Measurements from ENCODE around the gene NAT8L. TPM values are rescaled to one million over a fixed set of nuclear protein-coding genes. Genes with fewer than 3 reads are reported as not detected.

Gene NAT8L
- total RNA-seq, 1 experiment from 2014 or later: 16.6 TPM

GRCh38 chr4:2101346-2102044 lies 42.4 kb downstream of the NAT8L start:
- no peak for ATAC-seq
- in situ Hi-C loops (cut with HindIII; ENCODE audit: low pct_unique_long_range_greater_than_20kb, low sequenced_read_pairs): no loop called here
- no peaks in the 10 kb centered on the region for H3K36me3 ChIP-seq (ENCODE audit: control insufficient read depth, insufficient read depth, low read length)
- H3K9me3 ChIP-seq (ENCODE audit: control insufficient read depth, insufficient read depth, low read depth, low read length): no peaks in the 10 kb centered on the region
- ChIA-PET CTCF (no interaction called here), POLR2A (no interaction called here)
- DNase-seq (ENCODE audit: low read depth, low spot score): no peak
- H3K4me3 ChIP-seq (ENCODE audit: low read depth in 2 of 2, low read length in 2 of 2): no peak overlapping the region
- no TSS peak for BruUV-seq (replicated peaks)
- no peaks in the 10 kb centered on the region for H3K4me1 ChIP-seq (ENCODE audit: control insufficient read depth, insufficient read depth, low read length)
- intact Hi-C loops (cut with micrococcal nuclease; ENCODE audit: unreplicated experiment): no loop called here
- H3K27ac ChIP-seq (ENCODE audit: low read length): no peak overlapping the region
- H3K27me3 ChIP-seq (ENCODE audit: control insufficient read depth, insufficient read depth, low read length): no peaks in the 10 kb centered on the region
- TF ChIP-seq, protein P1, sequence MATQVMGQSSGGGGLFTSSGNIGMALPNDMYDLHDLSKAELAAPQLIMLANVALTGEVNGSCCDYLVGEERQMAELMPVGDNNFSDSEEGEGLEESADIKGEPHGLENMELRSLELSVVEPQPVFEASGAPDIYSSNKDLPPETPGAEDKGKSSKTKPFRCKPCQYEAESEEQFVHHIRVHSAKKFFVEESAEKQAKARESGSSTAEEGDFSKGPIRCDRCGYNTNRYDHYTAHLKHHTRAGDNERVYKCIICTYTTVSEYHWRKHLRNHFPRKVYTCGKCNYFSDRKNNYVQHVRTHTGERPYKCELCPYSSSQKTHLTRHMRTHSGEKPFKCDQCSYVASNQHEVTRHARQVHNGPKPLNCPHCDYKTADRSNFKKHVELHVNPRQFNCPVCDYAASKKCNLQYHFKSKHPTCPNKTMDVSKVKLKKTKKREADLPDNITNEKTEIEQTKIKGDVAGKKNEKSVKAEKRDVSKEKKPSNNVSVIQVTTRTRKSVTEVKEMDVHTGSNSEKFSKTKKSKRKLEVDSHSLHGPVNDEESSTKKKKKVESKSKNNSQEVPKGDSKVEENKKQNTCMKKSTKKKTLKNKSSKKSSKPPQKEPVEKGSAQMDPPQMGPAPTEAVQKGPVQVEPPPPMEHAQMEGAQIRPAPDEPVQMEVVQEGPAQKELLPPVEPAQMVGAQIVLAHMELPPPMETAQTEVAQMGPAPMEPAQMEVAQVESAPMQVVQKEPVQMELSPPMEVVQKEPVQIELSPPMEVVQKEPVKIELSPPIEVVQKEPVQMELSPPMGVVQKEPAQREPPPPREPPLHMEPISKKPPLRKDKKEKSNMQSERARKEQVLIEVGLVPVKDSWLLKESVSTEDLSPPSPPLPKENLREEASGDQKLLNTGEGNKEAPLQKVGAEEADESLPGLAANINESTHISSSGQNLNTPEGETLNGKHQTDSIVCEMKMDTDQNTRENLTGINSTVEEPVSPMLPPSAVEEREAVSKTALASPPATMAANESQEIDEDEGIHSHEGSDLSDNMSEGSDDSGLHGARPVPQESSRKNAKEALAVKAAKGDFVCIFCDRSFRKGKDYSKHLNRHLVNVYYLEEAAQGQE (IDR thresholded peaks at IDR 0.05; ENCODE audit: insufficient read depth in 1 of 2, low read depth in 2 of 2, low read length in 1 of 2): no peak
- TF ChIP-seq SIN3A (IDR thresholded peaks at IDR 0.05; ENCODE audit: borderline replicate concordance, insufficient read depth, low read depth, low read length): no peak
- TF ChIP-seq TCF7L2 (IDR thresholded peaks at IDR 0.05; ENCODE audit: low read depth, low read length): no peak
- TF ChIP-seq, protein P2, sequence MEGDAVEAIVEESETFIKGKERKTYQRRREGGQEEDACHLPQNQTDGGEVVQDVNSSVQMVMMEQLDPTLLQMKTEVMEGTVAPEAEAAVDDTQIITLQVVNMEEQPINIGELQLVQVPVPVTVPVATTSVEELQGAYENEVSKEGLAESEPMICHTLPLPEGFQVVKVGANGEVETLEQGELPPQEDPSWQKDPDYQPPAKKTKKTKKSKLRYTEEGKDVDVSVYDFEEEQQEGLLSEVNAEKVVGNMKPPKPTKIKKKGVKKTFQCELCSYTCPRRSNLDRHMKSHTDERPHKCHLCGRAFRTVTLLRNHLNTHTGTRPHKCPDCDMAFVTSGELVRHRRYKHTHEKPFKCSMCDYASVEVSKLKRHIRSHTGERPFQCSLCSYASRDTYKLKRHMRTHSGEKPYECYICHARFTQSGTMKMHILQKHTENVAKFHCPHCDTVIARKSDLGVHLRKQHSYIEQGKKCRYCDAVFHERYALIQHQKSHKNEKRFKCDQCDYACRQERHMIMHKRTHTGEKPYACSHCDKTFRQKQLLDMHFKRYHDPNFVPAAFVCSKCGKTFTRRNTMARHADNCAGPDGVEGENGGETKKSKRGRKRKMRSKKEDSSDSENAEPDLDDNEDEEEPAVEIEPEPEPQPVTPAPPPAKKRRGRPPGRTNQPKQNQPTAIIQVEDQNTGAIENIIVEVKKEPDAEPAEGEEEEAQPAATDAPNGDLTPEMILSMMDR (IDR thresholded peaks at IDR 0.05): no peak
- TF ChIP-seq POLR2AphosphoS5 (IDR thresholded peaks at IDR 0.05; ENCODE audit: low read depth, low read length): no peak

- in situ Hi-C loops (cut with HindIII; ENCODE audit: low pct_unique_long_range_greater_than_20kb, low sequenced_read_pairs): no loop called here
- POLR2A ChIA-PET: no interaction called here
Measured at GRCh38 chr4:2102045-2102883, 43.1 kb downstream of the NAT8L start.

More at GRCh38 chr4:2102045-2102883, 43.1 kb downstream of the NAT8L start:
- Histone ChIP-seq H3K9me3 (ENCODE audit: control insufficient read depth, insufficient read depth, low read depth, low read length) (no peaks in the 10 kb centered on the region), H3K36me3 (ENCODE audit: control insufficient read depth, insufficient read depth, low read length) (no peaks in the 10 kb centered on the region), H3K4me1 (ENCODE audit: control insufficient read depth, insufficient read depth, low read length) (no peaks in the 10 kb centered on the region), H3K27ac (ENCODE audit: low read length) (no peak overlapping the region), H3K4me3 (ENCODE audit: low read depth in 2 of 2, low read length in 2 of 2) (no peak overlapping the region), H3K27me3 (ENCODE audit: control insufficient read depth, insufficient read depth, low read length) (no peaks in the 10 kb centered on the region)
- CTCF ChIA-PET: no interaction called here
- no peak for ATAC-seq
- intact Hi-C loops (cut with micrococcal nuclease; ENCODE audit: unreplicated experiment): no loop called here
- no TSS peak for BruUV-seq (replicated peaks)
- DNase-seq (ENCODE audit: low read depth, low spot score): no peak
- no peak for TF ChIP-seq TCF7L2 (IDR thresholded peaks at IDR 0.05; ENCODE audit: low read depth, low read length)
- TF ChIP-seq, protein P1 (IDR thresholded peaks at IDR 0.05; ENCODE audit: insufficient read depth in 1 of 2, low read depth in 2 of 2, low read length in 1 of 2): no peak
- TF ChIP-seq, protein P2 (IDR thresholded peaks at IDR 0.05): no peak
- no peak for TF ChIP-seq POLR2AphosphoS5 (IDR thresholded peaks at IDR 0.05; ENCODE audit: low read depth, low read length)
- TF ChIP-seq SIN3A (IDR thresholded peaks at IDR 0.05; ENCODE audit: borderline replicate concordance, insufficient read depth, low read depth, low read length): no peak

All from Panc1 (cell line).